ENCODE measurements around the gene RAPGEF1.
"Not testable (repeated sequence)": the region's sequence is repeated elsewhere in the genome, so short reads cannot be mapped to it uniquely, and the experiment has no call there.

The RAPGEF1 gene

GRCh38 chr9:131682261-131682660 lies 57.6 kb downstream of the RAPGEF1 start:
- peaks cover 34% of the 10 kb centered on the region for H3K79me2 ChIP-seq (ENCODE audit: insufficient read depth, low read length)

GRCh38 chr9:131681826-131682225 lies 58.0 kb downstream of the RAPGEF1 start:
- not testable (repeated sequence) for H4K20me1 ChIP-seq (ENCODE audit: low read depth, low read length); H3K9me3 ChIP-seq (ENCODE audit: insufficient read depth, low read length); H3K27me3 ChIP-seq (ENCODE audit: low read length); H3K9ac ChIP-seq (ENCODE audit: low read length); H3K27ac ChIP-seq (ENCODE audit: low read depth, low read length); H3K9me2 ChIP-seq (replicated peaks; ENCODE audit: insufficient read depth, low read length); H2AFZ ChIP-seq (ENCODE audit: low read depth, low read length, severe bottlenecking); H3K36me3 ChIP-seq (ENCODE audit: low read length); H3K4me2 ChIP-seq (ENCODE audit: low read depth, low read length, poor library complexity, severe bottlenecking); H3K4me3 ChIP-seq (ENCODE audit: insufficient read depth, low read length, poor library complexity, severe bottlenecking)
- Histone ChIP-seq H3K79me2 (ENCODE audit: insufficient read depth, low read length) (peaks cover 30% of the 10 kb centered on the region), H3F3A (ENCODE audit: insufficient read depth) (peaks cover 20% of the 10 kb centered on the region)

More at GRCh38 chr9:131682261-131682660, 57.6 kb downstream of the RAPGEF1 start:
- Histone ChIP-seq H4K20me1 (ENCODE audit: low read depth, low read length) (no peaks in the 10 kb centered on the region; the same call in 1 of the 2 replicates), H3K4me2 (ENCODE audit: low read depth, low read length, poor library complexity, severe bottlenecking) (no peak overlapping the region), H3K36me3 (ENCODE audit: low read length) (no peaks in the 10 kb centered on the region), H3K4me3 (ENCODE audit: insufficient read depth, low read length, poor library complexity, severe bottlenecking) (no peak overlapping the region), H3K27ac (ENCODE audit: low read depth, low read length) (no peak overlapping the region), H3F3A (ENCODE audit: insufficient read depth) (peaks cover 15% of the 10 kb centered on the region), H2AFZ (ENCODE audit: low read depth, low read length, severe bottlenecking) (no peak overlapping the region), H3K27me3 (ENCODE audit: low read length) (no peaks in the 10 kb centered on the region), H3K9ac (ENCODE audit: low read length) (no peak overlapping the region), H3K9me2 (replicated peaks; ENCODE audit: insufficient read depth, low read length) (no peaks in the 10 kb centered on the region), H3K9me3 (ENCODE audit: insufficient read depth, low read length) (no peaks in the 10 kb centered on the region)
- TF ChIP-seq CTCF (IDR thresholded peaks at IDR 0.05; ENCODE audit: insufficient read depth, low read length, poor library complexity, severe bottlenecking) = no peak
- TF ChIP-seq EZH2phosphoT487 (conservative IDR thresholded peaks at IDR 0.05; ENCODE audit: low read length) = no peak

- not testable (repeated sequence) for H3K4me3 ChIP-seq (ENCODE audit: insufficient read depth, low read length, poor library complexity, severe bottlenecking); H3K36me3 ChIP-seq (ENCODE audit: low read length); H3K4me2 ChIP-seq (ENCODE audit: low read depth, low read length, poor library complexity, severe bottlenecking); H3K9me2 ChIP-seq (replicated peaks; ENCODE audit: insufficient read depth, low read length); H3K27me3 ChIP-seq (ENCODE audit: low read length); H3K9ac ChIP-seq (ENCODE audit: low read length); H4K20me1 ChIP-seq (ENCODE audit: low read depth, low read length); H3K9me3 ChIP-seq (ENCODE audit: insufficient read depth, low read length); H3K27ac ChIP-seq (ENCODE audit: low read depth, low read length); H2AFZ ChIP-seq (ENCODE audit: low read depth, low read length, severe bottlenecking)
- H3F3A ChIP-seq (ENCODE audit: insufficient read depth) = peaks cover 26% of the 10 kb centered on the region
- H3K79me2 ChIP-seq (ENCODE audit: insufficient read depth, low read length) = peaks cover 28% of the 10 kb centered on the region
These were observed 58.8 kb downstream of the RAPGEF1 start for GRCh38 chr9:131681108-131681507.

- H3K36me3 ChIP-seq (ENCODE audit: low read length) = no peaks in the 10 kb centered on the region
- no peak overlapping the region for H2AFZ ChIP-seq (ENCODE audit: low read depth, low read length, severe bottlenecking)
- no peaks in the 10 kb centered on the region for H3K27me3 ChIP-seq (ENCODE audit: low read length)
- peak overlapping the region; percentile 94 for H3K27ac ChIP-seq (ENCODE audit: low read depth, low read length)
- TF ChIP-seq CTCF (IDR thresholded peaks at IDR 0.05; ENCODE audit: insufficient read depth, low read length, poor library complexity, severe bottlenecking) = no peak
- H3K4me2 ChIP-seq (ENCODE audit: low read depth, low read length, poor library complexity, severe bottlenecking) = peak overlapping the region; percentile 86
- no peaks in the 10 kb centered on the region; the same call in 1 of the 2 replicates for H4K20me1 ChIP-seq (ENCODE audit: low read depth, low read length)
- no peaks in the 10 kb centered on the region for H3K9me3 ChIP-seq (ENCODE audit: insufficient read depth, low read length)
- H3F3A ChIP-seq (ENCODE audit: insufficient read depth) = peaks cover 26% of the 10 kb centered on the region
- H3K4me3 ChIP-seq (ENCODE audit: insufficient read depth, low read length, poor library complexity, severe bottlenecking) = no peak overlapping the region
- no peaks in the 10 kb centered on the region for H3K9me2 ChIP-seq (replicated peaks; ENCODE audit: insufficient read depth, low read length)
- no peak overlapping the region for H3K9ac ChIP-seq (ENCODE audit: low read length)
- H3K79me2 ChIP-seq (ENCODE audit: insufficient read depth, low read length) = peaks cover 38% of the 10 kb centered on the region
These were observed 60.4 kb downstream of the RAPGEF1 start for GRCh38 chr9:131679261-131680020.

All from SU-DHL-6 (cell line).